ENCODE results near the gene COBL. TPM values are rescaled to one million over a fixed set of nuclear protein-coding genes. Genes with fewer than 3 reads are reported as not detected.

COBL gene
- total and polyA plus RNA-seq, 2 of the 8 experiments (the other 6 are each of a cell fraction or from before 2014, with no cell fraction given): 13.8 to 40.4 TPM

DNA sequence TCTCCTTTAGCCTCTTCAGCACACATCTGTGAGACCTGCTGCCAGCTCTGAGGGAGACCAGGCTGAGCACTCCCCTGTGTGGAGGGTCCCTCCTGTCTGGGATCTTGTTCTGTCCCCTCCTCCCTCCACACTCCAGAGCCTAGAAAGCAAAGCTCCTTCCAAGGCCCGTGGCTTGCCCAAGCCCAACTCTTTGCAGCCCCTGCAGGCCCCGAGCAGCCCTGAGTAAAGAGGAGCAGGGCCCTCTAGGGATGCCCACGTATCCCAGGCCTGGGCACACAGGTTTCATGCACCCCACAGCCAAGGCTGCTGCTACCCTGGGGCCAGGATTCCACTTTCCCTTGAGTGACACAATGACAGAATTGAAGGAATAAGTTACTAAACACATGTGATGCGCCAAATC is 24.0 kb downstream of the COBL start:
- H2AFZ ChIP-seq (ENCODE audit: low read length): no peak overlapping the region
- H3K79me1 ChIP-seq (ENCODE audit: low read depth, low read length): peaks cover 8% of the 10 kb centered on the region; the same call in 1 of the 2 replicates
- no peak overlapping the region for H3K4me3 ChIP-seq (ENCODE audit: extremely low read depth in 1 of 4, insufficient read depth in 2 of 4, low read depth in 3 of 4, low read length in 4 of 4)
- no peak for DNase-seq (ENCODE audit: low read depth in 1 of 2, low spot score in 2 of 2)
- H3K4me2 ChIP-seq (ENCODE audit: insufficient read depth in 1 of 2, low read depth in 2 of 2, low read length in 2 of 2): no peak overlapping the region
- ChIA-PET CTCF (ENCODE audit: partially characterized antibody) (interaction anchor here (0.9 to 4.9 kb wide), 12 partner anchors 11 to 130 kb away, joined by 3 to 17 read pairs (median 3); no protein-coding TSS in a partner anchor), POLR2A (ENCODE audit: partially characterized antibody) (interaction anchor here (1.3 to 1.9 kb wide), 2 partner anchors 12 to 34 kb away, joined by 6 read pairs; no protein-coding TSS in a partner anchor)
- H3K27me3 ChIP-seq (replicated peaks in 1 of 4; ENCODE audit: control insufficient read depth in 3 of 4, extremely low read depth in 1 of 4, insufficient read depth in 3 of 4, low read length in 3 of 4): no peaks in the 10 kb centered on the region
- H3K36me3 ChIP-seq (ENCODE audit: control insufficient read depth in 2 of 4, insufficient read depth in 4 of 4, low read length in 3 of 4): no peaks in the 10 kb centered on the region
- H3K4me1 ChIP-seq (replicated peaks in 1 of 4; ENCODE audit: control insufficient read depth in 3 of 4, insufficient read depth in 4 of 4, low read length in 3 of 4): peaks cover 4 to 20% (median 15%) of the 10 kb centered on the region in 4 experiments; a peak in 6 of 7 replicates
- H2BK120ac ChIP-seq (replicated peaks; ENCODE audit: low read depth, low read length): no peak overlapping the region
- no peak overlapping the region for H3K18ac ChIP-seq (ENCODE audit: extremely low read depth, low read length)
- H3K9me3 ChIP-seq (ENCODE audit: insufficient read depth in 2 of 2, low read depth in 1 of 2, low read length in 1 of 2): no peaks in the 10 kb centered on the region
- H2BK12ac ChIP-seq (ENCODE audit: low read depth, low read length): no peak overlapping the region
- peaks cover 0 to 78% of the 10 kb centered on the region in 2 experiments; a peak in 3 of 4 replicates for H3K79me2 ChIP-seq (ENCODE audit: control insufficient read depth in 1 of 2, insufficient read depth in 2 of 2, low read length in 2 of 2)
- H3K27ac ChIP-seq (ENCODE audit: low read depth, low read length): no peak overlapping the region
- no peak for FAIRE-seq
- H4K5ac ChIP-seq (ENCODE audit: insufficient read length, low read depth, low read length): no peak overlapping the region
- H3K23ac ChIP-seq (ENCODE audit: insufficient read length): no peak overlapping the region
- no peak overlapping the region for H2BK15ac ChIP-seq (ENCODE audit: low read length)
- no peaks in the 10 kb centered on the region for H3K23me2 ChIP-seq (ENCODE audit: low read depth, low read length)
- H2BK20ac ChIP-seq (ENCODE audit: low read length): no peak overlapping the region
- H3K56ac ChIP-seq (replicated peaks; ENCODE audit: insufficient read length, low read depth, low read length): no peak overlapping the region
- no peak overlapping the region for H2AK5ac ChIP-seq (ENCODE audit: low read depth, low read length)
- no peak overlapping the region for H3K14ac ChIP-seq (ENCODE audit: insufficient read length)
- 59% methylated on average over 4 of the region's 4 CpGs; no CpG with 5 or more reads in 1 of the 2 experiments for WGBS, 2 experiments (ENCODE audit: extremely low coverage in 1 of 2, insufficient coverage in 1 of 2, insufficient read length in 1 of 2, insufficient replicate concordance in 2 of 2, low coverage in 1 of 2, low lambda C conversion rate in 2 of 2, missing lambda C conversion rate in 1 of 2)
- no peak overlapping the region; the same call in 1 of the 2 replicates for H2BK5ac ChIP-seq (ENCODE audit: low read depth, low read length)
- no peak overlapping the region for H3K4ac ChIP-seq (replicated peaks; ENCODE audit: insufficient read length, low read depth, low read length)
- no peak overlapping the region for H4K91ac ChIP-seq (replicated peaks; ENCODE audit: insufficient read length, low read length)
- H3K9ac ChIP-seq (replicated peaks in 1 of 4; ENCODE audit: extremely low read depth in 1 of 4, low read depth in 3 of 4, low read length in 3 of 4): no peak overlapping the region
- peaks cover 0 to 9% of the 10 kb centered on the region in 2 experiments for H4K20me1 ChIP-seq (replicated peaks in 1 of 2; ENCODE audit: control insufficient read depth in 1 of 2, insufficient read depth in 2 of 2, low read length in 2 of 2)
- no peak overlapping the region for H4K8ac ChIP-seq (ENCODE audit: extremely low read depth, insufficient read depth, low read length)
- TF ChIP-seq, protein P1, sequence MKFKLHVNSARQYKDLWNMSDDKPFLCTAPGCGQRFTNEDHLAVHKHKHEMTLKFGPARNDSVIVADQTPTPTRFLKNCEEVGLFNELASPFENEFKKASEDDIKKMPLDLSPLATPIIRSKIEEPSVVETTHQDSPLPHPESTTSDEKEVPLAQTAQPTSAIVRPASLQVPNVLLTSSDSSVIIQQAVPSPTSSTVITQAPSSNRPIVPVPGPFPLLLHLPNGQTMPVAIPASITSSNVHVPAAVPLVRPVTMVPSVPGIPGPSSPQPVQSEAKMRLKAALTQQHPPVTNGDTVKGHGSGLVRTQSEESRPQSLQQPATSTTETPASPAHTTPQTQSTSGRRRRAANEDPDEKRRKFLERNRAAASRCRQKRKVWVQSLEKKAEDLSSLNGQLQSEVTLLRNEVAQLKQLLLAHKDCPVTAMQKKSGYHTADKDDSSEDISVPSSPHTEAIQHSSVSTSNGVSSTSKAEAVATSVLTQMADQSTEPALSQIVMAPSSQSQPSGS (IDR thresholded peaks at IDR 0.05; ENCODE audit: low read length): no peak
- TF ChIP-seq, protein P2, sequence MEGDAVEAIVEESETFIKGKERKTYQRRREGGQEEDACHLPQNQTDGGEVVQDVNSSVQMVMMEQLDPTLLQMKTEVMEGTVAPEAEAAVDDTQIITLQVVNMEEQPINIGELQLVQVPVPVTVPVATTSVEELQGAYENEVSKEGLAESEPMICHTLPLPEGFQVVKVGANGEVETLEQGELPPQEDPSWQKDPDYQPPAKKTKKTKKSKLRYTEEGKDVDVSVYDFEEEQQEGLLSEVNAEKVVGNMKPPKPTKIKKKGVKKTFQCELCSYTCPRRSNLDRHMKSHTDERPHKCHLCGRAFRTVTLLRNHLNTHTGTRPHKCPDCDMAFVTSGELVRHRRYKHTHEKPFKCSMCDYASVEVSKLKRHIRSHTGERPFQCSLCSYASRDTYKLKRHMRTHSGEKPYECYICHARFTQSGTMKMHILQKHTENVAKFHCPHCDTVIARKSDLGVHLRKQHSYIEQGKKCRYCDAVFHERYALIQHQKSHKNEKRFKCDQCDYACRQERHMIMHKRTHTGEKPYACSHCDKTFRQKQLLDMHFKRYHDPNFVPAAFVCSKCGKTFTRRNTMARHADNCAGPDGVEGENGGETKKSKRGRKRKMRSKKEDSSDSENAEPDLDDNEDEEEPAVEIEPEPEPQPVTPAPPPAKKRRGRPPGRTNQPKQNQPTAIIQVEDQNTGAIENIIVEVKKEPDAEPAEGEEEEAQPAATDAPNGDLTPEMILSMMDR (IDR thresholded peaks at IDR 0.05; ENCODE audit: control extremely low read depth in 1 of 3, insufficient read depth in 1 of 3, low read depth in 1 of 3, low read length in 3 of 3): 0 out of 4 replicates have a peak, but pooled peaks of 1 of the 3 experiments have one; percentile 9
- TF ChIP-seq SAP30 (IDR thresholded peaks at IDR 0.05; ENCODE audit: insufficient read depth, insufficient replicate concordance, low read length): no peak
- TF ChIP-seq RNF2 (IDR thresholded peaks at IDR 0.05; ENCODE audit: borderline replicate concordance, low read depth, low read length, missing control alignments, poor library complexity, severe bottlenecking): no peak
- TF ChIP-seq YY1 (IDR thresholded peaks at IDR 0.05; ENCODE audit: low read depth, low read length): no peak
- no peak for TF ChIP-seq SUZ12 (IDR thresholded peaks at IDR 0.05; ENCODE audit: low read length)
- no peak for TF ChIP-seq HDAC2 (IDR thresholded peaks at IDR 0.05; ENCODE audit: borderline replicate concordance in 1 of 2, low read depth in 2 of 2, low read length in 2 of 2)
